Fibroblast of skin of back (primary cell): ENCODE data around the gene TGM2. TPM values are rescaled to one million over a fixed set of nuclear protein-coding genes. Genes with fewer than 3 reads are reported as not detected.

Experiments used
- DNase-seq: peaks from one replicate; pipeline ENCODE4 v3.0.0-alpha.2; 2013
- polyA plus RNA-seq, 2 experiments: library from polyadenylated mRNA; unstranded; fragments of 120-200 nt; gene quantifications; one replicate each; pipeline ENCODE4 v1.2.1, GENCODE V29; 2013; ENCODE audit not compliant: insufficient read length in 2 of 2

The TGM2 gene
- 2.5 TPM for polyA plus RNA-seq (2013, experiment 1 of 2; ENCODE audit: insufficient read length)
- polyA plus RNA-seq (2013, experiment 2 of 2; ENCODE audit: insufficient read length), result 4.7 TPM

DNA sequence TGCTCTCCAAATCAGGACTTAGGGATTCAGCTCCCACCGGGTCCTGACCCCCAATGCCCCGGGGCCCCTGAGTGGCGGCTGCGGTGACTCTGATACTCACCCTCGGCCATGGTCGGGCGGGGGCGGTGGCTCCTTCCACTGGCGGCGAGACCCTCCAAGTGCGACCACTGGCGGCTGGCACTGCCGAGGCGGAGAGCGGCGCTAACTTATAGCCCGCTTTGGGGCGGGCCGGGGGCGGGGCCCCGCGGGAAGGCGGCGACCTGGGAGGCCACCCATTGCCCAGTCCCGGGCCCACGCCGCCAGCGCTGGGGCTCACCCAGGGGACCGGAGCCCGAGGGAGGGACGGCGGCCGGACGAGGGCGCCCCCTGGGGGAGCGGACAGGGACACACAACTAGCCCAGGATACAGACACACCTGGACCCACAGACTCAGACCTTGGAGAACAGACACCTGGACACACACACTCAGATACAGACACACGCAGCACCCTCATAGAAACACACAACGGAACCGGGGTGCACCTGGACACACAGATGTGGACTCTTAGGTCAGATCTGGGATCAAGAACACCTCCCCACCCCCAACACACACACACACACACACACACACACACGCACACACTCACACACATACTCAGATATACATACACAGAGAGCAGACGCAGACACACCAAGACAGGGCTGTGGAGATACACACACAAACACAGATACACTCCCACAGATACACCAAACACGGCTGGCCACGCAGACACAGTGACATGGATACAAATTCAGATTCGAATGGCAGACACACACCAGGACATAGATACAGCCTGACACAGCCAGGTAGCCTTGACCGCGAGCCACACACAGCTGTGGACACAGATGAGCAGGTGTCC lies at the start of gene TGM2:
Gene TGM2 (minus strand): TSS at position 182 of the 877 bp plus-strand sequence. CDS start 72 bp downstream, at position 110.
- peak; percentile 58 for DNase-seq

DNA sequence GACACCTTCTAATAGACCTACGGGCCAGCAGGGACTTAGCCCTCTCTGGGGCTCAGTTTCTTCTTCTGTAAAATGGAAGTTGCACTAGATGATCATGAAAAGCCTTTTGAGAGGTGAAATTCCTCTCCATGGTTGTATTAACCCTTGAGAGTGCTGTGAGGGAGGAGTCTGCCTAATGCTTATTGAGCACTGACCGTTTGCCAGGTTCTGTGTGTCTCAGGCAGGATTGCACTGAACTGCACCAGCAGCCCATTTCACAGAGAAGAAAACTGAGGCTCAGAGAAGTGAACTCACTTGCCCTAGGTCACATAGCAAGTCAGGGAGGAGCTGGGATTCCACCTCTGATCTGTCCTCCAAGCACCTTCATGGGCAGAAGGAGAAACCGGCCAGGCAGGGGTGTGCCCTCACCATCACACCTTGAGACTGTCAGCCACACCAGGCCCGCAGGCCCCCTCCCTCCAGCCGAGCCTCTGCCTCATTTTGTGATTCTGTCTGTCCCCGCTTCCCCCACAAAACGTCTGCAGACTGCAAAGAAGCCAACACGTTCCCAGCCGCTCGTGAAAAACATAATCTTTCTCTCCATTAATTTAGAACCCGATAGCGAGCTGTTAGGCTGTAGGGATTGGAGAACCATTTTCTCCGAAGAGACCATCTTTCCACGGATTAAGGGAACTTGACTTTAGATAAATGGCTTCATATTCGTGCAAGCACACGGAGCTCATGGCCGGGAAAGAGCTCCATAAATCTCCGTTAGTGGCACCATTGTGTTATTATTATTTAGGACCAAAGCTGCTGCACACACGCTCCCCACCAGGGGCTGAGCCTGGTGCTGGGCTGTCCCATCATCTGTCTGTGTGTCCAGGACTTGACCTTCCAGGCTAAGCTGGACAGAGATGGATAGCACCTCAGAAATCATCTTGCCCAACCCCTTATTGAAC lies 49.5 kb upstream of the TGM2 start:
- DNase-seq, result no peak

DNA sequence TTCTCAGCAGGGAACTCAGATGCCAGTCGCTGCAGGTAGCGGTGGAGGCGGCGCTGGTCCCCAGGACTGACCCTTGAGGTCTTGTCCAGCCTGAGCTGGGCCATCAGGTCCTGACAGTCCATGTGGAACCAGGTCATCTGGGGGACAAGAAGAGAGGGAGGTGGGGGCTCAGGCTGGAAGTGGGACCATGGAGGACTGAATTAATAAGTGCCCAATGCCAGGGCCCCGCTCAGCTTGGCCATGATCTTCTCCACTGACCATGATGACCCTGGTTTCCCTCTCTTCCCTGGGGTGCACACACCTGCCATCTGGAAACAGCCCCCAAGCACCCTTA lies 48.5 kb upstream of the TGM2 start:
- DNase-seq, result no peak

DNA sequence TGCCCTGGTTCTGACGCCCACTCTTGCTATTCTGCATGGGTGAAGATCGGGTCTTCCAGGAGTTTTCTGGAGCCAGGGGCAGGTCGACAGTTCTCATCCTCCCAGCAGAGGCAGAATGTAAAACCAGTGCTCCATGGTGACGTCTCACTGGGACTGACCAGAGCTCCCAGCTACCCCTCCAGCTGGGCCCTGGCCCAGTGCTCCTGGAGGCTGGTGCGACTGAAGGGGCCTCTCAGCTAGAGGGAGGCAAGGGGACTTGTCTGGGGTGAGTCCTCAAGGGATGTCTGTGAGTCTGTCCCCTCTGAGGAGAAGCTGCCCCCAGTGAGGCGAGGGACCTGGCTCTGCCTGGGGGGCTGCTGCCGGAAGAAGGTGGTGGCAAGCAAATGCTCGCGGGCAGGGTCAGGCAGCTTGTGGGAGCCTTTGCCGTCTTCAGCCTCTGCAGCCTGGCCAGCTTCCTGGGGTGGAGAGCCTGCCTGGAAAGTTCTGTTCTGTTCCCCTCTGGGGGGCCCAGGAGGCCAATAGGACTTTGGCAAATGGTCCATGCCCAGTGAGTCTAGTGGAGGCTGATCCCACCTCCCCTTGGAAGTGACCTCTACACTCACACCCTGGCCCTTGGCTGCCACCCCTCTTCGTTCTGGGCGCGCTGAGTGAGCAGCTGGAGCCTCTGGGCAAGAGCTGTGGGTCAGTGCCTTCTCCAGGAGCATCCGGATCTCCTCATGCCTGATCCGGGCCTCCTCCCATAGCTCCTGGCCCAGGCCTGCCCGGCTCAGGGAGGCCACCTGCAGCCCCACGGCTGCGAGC lies 47.9 kb upstream of the TGM2 start:
- DNase-seq, result no peak

DNA sequence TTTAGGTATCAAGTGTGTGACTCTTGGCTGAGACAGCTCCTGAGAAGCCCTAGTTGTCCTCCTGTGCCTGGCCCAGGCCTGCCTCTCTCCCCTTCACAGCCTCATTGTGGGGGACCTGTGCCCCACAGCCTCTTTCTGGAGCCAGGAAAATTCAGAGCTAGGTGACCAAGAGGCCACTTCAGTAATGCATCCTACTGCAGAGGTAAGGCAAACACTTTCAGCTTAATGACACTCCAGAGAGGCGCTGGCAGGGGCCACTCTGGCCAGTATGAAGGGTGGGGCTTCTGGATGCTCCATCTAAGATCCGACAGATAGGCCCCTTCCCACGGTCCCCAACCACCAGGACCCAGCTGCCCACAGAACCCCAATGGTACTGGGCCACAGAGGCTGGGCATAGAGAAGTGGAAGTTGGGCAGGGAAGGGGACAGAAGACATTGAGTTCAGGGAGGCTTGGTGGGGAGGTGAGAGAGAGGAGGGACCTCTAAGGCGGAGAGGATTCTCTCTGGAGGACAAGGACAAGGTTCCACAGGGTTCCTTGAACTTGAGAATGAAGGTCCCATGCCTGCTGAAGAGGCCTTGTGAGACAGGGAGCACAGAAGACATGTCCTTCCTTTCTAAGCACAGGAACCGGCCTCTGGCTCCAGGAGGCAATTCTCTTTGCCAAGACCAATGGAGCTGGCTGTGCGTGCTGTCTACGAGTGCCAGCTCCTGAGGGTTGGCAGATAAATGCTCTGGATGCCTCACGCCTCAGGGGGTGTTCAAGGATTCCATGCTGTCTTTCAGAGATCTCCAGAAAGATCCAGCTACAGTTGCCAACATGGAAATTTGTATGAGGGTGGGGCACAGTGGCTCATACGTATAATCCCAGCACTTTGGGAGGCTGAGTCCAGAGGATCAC lies 46.4 kb upstream of the TGM2 start:
- no peak for DNase-seq

DNA sequence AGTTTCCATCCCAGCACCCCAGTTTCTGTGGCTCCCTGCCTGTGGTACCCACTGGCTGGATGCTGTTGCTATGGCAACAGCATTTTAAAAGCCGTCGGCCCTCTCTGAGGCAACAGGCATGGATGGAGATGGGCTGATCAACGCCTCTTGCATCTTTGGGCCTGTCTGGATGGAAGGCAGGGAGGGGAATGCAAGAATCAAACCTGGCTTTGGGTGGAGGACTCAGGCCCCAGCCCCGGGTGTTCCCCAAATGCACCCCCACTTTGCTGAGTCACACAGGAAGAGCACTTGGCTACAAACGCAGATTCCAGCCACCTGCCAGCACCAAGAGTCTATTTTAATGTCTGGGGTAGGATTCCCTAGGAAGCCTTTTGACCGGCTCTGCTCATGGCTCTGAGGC lies 45.7 kb upstream of the TGM2 start:
- peak; percentile 37 for DNase-seq

DNA sequence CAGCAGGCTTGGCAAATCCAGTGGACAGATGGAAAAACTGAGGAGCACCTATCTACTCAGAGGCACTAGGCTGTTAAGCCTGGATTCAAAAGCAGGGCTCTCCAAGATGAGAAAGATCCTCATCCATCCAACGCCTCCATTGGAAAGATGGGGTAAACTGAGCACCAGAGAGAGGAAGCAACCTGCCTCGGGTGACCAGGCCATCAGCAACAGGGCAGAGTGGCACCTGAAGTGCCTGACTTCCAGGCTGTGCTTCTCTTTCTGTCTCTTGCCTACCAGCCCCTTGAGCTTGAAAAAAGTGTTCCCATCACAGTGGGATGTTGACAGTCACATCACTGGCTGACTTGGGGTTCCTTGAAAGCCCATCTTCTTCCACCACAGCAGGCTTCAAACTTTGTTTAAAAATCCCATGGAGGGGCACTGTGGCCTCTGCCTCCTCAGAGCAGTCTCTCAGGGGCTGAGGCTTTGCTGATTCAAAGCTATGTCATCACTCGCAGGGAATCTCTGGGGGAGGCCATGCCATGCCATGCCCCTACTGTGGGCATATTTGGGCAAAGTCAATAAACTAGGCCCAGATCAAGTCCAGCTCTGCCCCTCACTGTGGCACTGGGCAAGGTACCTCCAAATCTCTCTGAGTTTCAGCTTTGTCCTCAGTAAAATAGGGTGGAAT lies 44.8 kb upstream of the TGM2 start:
- peak; percentile 64 for DNase-seq

DNA sequence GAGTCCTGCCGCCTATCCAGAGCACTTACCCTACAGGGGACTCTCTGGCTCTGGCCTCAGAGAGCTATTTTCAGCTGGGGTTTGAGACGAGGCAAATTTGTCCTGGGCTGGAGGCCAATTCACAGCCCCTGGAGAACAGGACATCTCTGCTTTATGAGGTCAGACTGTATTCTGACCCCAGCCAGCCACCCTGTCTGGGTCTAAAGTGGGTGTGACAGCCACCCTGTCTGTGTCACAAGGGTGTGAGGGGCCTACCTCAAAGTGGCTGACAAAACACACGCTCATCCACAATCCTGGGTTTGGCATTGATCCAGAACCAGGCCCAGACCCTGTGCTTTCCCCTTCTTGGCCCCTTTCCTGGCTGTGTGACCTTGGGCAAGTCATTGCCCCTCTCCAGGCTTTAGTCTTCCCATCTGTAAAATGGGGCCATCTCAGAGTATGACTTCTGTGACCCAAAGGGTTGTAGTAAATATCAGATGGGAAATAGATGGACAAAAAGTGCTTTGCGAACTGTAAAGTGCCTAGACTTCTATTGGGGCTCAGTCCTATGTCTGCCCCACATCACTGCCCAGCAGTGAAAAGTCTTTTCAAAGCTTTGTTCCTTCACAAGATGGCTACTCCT lies 44.1 kb upstream of the TGM2 start:
- DNase-seq, result peak; percentile 66

DNA sequence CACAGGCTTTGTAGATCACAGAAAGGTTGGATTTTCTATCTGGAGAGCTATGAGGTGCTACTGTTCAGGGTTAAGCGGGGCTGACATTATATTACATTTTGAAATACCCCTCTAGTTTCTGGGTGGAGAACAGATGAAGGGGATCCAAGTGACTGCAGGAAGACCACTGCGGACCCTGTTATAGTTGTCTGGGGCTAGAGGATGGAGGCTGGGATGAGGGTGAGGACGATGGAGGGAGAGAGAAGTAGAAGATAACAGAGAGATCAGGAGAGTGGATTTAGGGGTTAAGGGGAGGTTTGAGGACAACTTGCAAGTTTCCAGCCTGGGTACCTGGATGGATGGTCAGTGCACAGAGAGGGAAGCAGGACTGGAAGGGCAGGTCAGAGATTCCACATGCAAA lies 43.5 kb upstream of the TGM2 start:
- no peak for DNase-seq

DNA sequence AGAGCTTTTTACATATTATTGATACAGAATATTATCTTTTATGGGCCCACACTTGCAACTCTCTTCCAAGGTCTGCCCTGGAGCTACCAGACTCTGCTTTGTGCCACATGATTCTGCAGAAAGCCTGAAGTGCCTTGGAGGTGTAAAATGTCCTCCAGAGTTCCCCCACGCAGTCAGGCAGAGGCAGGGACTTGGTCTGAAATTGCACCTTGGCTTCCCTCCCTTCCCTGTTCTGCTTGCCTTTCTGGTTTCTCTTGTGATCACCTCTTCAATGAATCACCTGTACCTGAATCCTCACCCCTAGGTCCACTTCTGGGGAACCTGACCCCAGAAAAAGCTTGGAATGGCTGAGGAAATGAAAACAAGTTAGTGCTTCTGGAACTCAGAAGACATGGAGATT lies 43.0 kb upstream of the TGM2 start:
- DNase-seq, result no peak

DNA sequence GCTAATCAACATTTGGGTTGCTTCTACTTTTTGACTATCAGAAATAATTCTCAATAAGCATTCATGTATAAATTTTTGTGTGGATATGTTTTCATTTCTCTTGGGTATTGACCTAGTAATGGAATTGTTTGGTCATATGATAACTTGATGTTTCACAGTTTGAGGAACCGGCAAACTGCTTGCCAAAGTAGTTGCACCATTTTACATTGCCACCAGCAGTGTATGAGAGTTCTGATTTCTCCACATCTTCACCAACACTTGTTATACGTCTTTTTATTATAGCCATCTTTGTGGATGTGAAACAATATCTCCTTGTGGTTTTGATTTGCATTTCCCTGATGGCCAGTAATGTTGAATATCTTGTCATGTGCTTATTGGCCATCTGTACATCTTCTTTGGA lies 42.6 kb upstream of the TGM2 start:
- DNase-seq, result no peak

DNA sequence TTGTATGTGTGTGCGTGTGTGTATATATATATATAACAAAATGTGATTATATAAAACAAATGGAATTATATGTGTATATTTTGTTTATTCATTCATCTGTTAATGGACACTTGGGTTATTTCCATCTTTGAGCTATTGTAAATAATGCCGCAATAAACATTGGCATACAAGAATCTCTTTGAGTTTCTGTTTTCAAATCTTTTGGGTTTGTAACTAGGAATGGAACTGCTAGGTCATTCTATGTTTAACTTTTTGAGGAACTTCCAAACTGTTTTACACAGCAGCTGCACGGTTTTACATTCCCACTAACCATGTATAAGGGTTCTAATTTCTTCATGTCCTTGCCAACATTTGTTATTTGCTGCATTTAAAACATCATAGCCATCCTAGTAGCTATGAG lies 39.9 kb upstream of the TGM2 start:
- no peak for DNase-seq

DNA sequence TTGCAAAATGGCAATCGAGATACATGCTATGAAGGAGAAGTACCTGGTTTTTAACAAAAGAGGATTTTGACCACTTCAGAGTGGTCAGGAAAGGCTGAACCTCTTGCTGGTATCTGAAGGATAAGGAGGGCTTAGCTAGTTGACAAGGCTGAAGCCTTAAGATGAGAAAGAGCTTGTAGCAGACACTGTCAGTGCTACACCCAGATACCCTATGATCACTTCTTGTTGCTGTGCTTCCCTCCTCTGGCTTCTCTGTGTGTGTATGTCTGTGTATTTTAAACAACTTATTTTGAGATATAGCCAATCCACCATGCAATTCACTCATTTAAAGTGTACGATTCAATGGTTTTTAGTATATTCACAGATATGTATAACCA lies 38.9 kb upstream of the TGM2 start:
- DNase-seq, result no peak

DNA sequence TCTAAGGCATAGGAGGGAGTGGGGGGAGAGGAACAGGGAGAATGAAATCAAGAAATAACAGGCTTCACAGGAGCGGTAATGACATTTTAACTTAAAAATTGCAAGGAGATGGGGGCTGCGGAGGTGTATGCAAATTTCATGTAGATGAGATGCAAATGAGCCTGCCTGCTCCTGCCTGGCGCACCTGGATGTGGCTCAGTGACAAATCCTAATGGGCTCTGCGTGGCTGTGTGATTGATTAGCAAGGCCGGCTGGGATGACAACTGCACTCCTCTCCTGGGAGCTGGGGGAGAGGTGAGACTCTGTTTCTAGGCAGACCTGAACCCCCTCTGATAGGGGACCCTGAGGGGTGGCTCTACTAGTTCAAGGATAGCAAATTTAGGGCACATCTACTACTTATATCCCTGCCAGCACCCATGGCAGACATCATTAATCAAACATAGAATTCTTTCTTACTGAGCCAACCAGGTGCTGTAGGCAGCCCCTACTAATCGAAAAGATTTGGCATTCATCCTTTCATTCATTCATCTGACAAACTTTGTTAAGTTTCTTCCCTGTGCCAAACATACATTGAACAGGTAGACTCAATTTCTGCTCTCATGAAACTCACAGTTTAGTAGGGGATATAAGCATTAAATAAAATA lies 38.4 kb upstream of the TGM2 start:
- DNase-seq, result no peak

DNA sequence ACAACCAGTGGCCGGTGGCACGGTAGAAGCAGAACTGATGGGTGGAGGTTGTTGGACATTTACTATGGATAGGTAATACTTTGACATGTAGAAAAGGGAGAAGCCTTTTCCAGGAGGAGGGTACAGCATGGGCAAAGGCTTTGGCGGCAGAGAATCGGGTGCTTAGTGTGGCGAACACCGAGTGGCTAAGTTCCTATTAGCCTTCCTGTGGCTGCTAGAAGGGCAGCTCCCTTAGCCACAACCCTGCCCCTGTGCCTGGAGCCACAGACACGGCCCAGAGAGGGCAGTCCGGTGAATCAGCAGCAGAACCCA lies 37.9 kb upstream of the TGM2 start:
- DNase-seq, result no peak

DNA sequence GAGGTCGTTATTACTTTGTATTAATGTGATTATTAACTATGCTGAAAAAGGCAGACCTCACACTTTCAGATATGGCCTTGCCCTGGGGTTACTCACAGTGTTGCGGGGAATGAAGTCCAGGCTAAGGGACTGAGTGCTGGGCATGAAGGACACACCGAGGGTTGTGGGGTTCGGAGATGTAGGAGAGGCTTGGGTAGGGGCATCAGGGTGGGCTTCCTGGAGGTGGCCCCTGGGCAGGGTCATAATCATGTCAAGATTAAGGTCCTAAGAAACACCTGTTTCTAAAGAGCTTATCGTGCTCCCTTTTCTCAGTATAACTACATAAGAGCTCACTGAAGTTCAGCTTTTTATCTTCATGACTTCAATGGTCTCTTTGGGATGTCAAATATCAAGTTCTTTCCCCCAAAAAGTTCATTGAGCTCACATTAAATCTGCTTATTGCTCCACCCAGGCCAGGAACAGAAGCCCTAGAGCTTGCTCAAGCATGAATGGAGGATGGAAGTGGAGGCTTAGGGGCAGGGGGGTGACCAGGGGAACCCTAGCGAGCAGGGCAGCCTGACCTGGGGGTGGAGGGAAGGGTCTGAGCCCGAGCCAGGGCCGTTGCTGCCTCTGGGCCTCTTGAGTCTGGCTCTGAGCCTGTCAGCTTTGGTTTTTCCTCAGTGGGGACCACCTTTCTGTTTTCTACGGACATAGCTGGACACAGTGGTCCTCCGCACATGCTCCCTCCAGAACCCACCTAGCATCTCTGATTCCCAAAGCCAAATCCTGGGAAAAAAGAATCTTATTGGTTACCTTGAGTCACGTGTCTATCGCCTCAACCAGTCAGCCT lies 37.3 kb upstream of the TGM2 start:
- no peak for DNase-seq

DNA sequence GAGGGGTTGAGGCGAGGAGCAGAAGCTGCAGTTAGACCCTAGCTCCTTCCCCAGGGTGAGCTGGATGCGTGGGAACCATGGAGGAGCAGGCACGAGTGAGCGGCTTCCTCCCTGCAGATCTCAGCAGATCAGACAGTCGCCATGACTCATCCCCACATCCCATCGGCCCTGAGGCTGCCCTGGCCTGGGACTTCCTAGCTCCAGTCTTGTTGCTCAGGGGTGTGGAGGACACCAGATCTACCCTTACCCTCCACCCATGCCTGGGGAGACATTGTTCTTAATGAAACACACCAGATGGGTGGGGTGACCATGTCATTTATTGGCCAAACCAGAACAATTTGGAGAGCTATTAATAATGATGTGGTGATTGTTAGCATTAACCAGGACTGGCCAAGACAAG lies 36.3 kb upstream of the TGM2 start:
- peak; percentile 86 for DNase-seq

DNA sequence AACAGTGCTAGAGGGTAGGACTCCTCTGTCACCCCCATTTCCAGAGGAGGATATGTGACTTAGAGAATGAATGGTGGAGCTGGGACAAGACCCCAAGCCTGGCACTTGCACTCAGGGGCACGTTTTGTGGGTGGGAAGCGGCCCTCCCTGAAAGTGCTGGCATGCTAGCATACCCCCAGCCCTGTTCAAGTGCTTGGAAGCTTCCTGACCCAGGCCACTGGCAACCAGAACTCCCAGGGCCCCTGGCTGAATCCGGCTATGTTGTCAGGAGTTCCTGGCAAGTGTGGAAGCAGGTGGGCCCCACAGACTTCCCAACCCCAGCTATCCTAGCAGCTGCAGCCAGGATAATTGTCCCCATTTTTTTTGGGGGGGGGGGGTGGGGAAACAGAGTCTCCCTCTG lies 35.6 kb upstream of the TGM2 start:
- DNase-seq, result no peak
